Measurements from ENCODE around the gene BGN.

The BGN gene

DNA sequence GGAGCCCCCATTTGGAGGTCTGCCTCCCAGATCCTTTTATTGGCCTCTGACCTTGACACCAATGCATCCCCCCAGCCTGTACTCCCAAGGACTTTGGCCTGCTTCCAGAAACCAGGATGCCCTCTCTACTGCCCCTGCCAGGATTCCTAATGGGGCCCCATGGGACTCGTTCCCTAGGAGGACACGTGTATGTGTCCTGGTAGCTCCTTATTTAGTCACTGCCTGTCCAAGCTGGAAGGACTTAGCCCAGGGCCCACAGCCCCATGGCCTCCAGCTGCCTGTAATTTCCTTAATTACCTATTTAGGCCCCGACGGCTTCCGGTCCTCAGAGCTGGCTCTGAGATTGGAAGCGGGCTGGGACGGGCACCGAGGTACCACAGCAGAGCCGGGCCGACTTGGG is 32.0 kb downstream of the BGN start:
- no peak for DNase-seq (ENCODE audit: low spot score)

DNA sequence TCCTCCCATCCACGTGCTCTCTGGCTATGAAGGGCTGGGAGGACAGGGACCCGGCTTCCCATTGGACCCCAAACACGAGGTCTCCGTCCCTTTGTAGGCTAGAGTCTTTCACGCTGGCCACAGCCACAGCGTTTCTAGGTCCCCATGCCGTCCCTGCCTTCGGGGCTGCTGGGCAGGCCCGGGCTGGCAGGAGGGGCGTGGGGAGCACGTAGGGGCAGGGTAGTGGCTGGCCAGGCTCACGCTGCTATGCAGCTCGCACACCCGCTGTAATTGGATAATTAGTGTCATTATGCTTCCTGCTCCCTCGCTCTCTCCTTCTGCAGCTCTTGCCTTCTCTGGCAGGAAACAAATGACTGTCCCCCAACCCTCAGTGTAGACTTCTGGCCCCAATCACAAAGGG is 32.4 kb downstream of the BGN start:
- no peak for DNase-seq (ENCODE audit: low spot score)

DNA sequence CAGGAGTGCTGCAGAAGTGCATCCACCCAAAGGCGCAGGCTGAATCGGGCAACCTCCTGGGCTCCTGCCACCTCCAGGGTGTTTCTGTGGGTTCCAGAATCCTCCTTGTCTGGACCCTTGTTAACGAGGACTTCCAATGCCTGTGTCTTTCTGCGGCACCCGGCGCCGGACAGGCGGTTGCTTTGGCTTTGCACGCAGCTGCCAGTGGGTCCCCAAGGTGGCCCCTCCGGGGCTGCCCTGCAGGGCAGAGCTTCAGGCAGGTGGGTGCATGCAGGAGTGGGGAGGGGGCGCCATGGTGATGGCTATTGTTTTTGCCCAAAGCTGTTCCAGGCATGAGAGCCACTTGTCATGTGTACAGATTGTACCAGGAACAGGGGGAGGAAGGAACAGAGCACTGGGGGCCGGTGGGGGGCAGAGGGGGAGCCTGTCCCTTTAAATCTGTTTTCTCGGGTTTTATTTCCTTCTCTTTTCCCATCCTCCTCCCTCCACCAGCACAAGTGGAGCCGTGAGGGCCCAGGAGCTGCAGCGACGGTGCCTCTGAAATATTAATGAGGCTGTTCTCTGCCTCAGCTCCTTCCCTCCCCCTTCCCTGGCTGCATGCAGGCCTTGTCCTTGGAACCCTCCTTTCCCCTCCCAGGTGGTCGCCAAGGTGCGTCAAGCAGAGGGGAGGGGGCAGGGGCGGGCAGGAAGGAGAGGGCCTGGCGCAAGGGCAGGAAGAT is 35.8 kb downstream of the BGN start:
- DNase-seq (ENCODE audit: low spot score), result no peak

DNA sequence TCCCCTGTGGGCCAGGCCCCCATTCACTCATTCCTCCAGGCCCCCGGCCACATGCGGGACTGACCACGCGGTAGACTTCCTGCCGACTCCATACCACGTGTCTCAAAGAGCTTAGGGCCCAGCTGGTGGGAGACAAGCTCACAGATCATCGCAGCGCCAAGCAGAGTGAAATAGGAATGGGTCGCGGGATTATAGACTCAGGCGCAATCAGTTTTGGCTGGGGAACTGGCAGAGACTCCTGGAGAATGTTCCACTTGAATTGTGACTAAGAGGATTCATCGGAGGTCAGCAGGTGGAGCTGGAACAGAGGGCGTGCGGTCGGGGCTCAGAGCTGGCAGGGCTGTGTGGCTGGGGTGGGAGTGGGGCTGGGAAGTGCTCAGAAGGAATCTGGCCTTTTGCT is 38.3 kb downstream of the BGN start:
- DNase-seq (ENCODE audit: low spot score), result no peak

DNA sequence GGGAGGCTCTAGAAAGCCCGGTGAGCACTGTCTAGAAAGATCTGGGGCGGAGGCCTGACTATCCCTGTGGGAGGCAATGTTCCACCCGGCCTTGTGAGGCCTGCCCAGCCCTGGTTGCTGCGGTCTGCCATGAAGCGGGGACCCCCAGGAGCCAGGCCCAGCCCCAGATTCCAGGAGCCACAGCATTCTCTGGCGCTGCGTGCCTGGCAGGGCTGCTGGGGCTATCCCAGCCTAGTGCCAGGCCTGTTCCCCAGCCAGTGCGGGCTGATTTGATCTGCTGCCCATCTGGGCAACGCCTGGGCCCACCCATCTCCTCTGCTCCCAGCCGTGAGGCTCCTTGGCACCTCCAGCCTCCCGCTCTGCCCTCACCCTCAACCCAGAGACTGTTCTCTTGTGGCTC is 42.3 kb downstream of the BGN start:
- DNase-seq (ENCODE audit: low spot score), result no peak

DNA sequence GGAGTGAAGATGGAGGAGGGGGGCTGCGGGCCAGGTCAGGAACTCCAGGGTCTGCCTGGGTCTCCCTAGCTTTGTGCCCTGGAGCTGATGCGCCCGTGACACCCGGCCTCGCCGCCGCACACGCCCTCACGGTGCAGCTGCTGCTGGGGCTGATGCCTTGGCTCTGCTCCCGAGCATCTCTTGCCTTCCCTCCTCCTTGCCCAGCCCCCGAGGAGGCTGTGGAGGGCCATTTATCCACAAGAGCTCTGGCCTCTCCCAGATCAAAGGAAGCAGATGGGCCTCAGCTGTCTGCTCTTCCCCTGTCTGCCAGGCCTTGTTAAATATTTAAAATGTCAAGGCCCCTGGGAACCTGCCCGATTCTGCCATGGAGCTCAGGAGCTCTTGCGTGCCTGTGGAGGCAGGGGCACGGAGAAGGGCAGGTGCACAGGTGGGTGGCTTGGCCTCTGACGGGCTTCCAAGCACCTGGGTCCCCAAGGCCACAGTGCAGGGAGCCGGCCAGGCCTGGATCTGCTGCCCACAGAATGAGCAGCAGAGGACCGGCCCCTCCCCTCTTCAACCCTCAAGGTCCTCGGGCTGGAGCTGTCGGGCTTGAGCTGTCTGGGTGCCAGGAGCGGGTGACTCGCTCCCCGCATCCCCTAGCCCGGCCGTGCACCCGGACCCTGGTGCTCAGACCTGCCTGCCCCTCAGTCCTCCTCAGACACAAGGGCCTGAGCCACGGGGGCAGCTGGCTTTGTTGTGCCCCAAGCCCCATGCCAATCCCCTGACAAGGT is 42.9 kb downstream of the BGN start:
- DNase-seq (ENCODE audit: low spot score), result no peak

DNA sequence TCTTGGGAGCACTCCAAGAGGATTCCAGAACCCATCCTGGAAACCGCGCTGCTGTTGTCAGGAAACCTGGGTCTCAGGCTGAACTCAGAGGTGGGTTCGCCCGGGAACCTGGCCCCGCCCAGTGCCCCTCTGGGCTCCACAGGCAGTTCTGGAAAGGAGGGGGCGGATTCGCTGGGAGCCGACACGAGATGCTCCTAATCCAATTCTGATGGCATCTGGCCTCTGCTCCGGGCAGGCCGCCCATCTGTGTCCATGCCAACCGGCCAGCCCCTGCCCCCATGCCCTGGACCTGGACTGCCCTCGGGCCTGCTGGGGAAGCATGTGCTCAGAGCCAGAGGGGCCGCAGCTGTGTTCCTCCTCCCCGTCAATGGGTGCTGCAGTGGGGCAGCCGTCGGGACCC is 43.6 kb downstream of the BGN start:
- DNase-seq (ENCODE audit: low spot score), result no peak

DNA sequence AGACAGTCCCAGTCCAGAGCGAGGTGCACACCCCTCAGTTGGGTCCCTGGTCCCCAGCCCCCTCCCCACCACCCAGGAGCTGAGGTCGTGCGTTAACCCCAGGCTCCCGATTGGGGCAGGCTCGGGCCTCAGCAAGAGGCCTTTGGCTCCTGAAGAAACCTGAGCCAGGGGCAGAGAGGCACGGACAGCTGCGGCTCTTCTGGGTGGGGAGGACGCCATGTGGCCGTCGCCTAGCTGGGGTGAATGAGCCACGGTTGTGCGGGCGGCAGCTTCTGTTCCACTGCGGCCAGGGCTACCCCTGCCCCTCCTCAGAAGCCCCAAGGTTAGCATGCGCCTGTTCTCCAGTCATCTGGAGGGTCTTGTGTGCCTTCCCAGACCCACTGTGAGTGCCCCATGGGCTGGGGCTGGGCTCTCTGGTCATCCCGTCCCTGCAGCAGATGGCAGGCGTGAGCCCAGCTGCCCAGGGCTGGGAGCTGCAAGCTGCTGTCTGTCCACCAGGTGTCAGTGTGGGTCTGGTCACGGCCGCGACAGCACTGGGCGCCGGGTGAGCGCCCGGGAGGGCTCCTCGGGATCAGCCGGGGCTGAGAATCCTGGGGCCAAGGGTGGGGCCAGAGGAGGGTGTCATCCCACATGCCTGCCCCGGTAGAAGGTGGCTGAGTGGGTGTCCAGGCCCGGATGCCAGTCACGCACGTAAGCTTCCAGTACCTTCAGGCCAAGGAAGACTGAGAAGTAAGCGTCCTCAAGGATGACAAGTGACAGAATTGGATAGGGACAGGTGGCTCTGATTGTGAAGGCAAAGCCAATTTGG is 44.6 kb downstream of the BGN start:
- peak; percentile 51 for DNase-seq (ENCODE audit: low spot score)

DNA sequence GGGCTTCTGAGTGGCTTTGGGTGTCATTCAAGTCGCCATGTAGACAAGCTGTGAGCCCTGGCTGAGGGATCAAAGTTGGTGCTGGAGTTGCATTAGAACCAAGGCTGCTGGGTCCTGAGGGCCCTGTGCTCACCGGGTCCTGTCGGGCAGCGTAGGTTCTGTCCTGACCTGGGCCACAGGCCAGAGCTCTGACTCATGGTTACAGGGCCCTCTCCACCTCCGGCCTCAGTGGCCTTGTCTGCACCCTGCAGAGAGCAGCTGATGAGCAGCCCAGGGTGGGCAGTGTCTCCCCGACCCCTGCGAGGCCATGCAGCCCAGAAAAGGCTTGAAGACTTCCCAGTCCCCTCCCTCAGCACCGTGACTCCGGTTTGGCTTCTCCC is 45.2 kb downstream of the BGN start:
- no peak for DNase-seq (ENCODE audit: low spot score)

DNA sequence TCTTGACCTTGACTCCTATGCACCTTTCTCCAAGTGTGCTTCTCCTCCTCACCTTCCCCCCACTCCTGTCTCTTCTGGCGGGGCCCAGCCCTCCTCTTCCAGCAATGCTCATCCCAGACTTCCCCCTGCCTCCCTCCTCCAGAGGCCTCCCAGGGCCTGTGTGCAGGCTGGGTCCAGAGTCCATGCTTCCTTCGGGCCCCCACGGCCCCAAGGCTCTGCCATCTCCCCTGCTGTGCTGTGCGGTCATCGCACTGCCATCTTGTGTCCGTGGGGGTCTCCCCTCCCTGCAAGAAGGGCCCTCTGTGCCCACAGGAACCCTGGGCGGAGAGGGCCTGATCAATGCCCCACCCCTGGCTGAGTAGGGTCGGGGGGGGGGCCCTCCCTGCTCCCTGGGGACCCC is 49.9 kb downstream of the BGN start:
- DNase-seq (ENCODE audit: low spot score), result no peak

DNA sequence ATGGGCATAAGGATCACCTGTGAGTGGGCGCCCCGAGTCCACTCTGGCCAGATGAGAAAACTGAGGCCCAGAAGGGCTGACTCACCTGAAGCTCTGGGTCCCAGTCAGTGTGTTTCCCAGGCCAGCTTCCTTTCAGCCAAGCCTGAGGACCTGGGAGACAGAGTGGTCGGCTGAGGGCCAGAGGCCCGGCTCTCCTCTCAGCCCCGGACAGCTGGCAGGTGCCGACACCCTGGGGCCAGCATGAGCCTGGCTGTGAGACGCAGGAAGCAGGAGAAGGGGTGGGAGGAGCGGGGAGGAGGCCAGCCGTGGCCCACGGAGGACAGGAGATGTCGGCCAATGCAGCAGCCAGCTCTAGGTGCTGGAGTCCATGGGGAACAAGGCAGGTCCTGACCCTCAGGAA is 51.6 kb downstream of the BGN start:
- no peak for DNase-seq (ENCODE audit: low spot score)

DNA sequence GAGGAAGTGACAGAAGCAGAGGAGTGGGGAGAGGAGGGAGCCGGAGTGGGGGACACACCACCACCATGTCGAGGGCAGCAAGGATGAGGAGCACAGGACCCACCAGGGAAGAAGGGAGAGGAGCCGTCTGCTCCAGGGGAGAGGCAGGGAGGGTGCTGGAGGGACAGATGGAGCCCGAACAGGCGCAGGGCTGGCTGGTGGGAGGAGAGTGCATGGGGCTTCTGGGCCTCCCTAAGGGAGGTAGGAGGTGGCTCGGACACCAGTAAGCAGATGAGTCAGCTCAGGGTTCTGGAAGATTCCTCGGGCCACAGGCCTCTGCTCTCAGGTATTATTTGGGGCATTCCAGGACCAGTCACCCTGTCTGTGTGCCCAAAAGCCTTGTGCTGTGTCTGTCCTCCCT is 52.4 kb downstream of the BGN start:
- DNase-seq (ENCODE audit: low spot score), result no peak

DNA sequence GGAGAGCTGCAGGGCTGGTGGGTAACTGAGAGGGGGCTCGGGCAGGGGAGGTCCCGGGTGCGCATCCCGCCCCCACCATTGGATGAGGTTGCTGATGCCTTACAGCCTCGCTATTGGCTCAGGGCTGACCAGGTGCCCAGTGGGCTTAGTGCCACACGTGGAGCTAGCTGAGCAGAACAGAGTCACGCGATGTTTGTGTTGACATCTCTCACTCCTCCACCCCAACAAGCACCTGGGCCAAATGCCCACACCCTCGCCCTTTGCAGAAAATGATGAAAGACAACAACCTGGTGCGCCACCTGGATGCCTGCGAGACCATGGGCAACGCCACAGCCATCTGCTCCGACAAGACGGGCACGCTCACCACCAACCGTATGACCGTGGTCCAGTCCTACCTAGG is 54.5 kb downstream of the BGN start:
- DNase-seq (ENCODE audit: low spot score), result no peak

DNA sequence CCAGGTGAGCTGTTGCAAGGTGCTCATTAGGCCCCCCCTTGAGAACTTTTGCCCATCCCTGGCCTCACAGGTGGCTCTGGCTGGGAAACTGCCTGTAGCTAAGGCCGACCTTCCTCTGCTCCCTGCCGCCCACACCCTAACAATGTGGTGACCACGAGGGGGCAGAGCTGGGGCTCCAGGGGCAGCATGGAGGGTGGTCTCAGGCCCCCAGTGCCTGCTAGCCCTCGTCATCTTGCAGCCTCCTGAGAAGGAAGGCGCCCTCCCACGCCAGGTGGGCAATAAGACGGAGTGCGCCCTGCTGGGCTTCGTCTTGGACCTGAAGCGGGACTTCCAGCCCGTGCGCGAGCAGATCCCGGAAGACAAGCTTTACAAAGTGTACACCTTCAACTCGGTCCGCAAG is 55.0 kb downstream of the BGN start:
- DNase-seq (ENCODE audit: low spot score), result no peak

DNA sequence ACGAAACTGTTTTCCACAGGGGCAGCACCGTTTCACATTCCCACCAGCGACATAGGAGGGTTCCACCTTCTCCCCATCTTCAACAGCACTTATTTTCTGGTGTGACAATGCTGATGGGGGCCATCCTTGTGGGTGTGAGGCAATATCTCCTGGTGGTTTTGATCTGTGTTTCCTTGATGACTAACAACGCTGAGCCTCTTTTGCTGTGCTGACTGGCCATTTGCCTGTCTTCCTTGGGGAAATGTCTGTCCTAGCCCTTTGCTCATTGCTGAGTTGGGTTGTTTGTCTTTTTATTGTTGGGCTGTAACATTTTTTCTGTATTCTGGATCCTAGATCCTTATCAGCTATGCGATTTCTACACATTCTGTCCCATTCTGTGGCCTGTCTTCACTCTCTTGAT is 56.4 kb downstream of the BGN start:
- DNase-seq (ENCODE audit: low spot score), result no peak

DNA sequence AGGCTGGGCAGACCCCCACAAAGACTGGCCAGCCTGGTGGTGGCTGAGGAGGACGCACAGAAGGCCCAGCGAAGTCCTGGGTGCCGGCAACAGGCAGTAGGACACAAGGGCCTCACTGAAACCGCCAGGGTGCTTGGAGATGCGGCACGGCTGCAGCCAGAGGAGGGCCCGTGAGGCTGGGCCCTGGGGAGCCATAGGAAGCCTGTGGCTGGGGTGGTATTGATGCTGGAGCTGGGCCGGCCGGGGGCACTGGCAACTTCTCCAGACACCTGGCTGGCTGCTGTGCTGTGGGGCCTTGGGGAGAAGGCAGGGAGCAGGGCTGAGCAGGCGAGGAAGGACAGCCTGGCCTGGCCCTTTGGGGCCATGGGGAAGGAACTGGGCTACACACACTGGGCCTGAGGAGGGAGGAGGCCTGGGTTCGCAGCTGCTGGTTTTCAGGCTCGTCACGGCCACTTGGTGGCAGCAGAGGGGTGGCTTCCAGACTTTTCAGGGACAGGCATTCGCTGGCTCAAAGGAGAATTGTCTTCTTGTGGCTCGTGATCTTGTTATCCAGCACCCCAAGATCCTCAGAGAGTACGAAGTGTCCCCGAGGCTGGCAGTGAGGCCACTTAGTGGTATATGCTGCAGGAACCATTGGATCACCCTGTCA is 59.9 kb downstream of the BGN start:
- DNase-seq (ENCODE audit: low spot score), result peak; percentile 34

DNA sequence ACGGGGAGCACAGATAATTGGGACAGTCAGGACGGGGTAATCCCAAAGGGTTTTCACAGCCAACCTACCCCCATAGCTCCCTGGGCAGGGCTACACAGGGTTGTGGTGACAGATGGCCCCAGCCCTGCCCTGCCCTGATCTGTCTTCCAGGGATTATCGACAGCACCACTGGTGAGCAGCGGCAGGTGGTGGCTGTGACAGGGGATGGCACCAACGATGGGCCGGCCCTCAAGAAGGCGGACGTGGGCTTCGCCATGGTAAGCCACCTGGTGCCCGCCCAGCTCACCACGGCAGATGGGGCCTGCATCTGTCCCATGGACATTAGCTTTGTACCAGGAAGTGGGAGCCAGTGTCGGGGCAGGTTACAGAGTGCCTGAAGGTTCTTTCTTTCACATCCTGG is 62.0 kb downstream of the BGN start:
- no peak for DNase-seq (ENCODE audit: low spot score)

DNA sequence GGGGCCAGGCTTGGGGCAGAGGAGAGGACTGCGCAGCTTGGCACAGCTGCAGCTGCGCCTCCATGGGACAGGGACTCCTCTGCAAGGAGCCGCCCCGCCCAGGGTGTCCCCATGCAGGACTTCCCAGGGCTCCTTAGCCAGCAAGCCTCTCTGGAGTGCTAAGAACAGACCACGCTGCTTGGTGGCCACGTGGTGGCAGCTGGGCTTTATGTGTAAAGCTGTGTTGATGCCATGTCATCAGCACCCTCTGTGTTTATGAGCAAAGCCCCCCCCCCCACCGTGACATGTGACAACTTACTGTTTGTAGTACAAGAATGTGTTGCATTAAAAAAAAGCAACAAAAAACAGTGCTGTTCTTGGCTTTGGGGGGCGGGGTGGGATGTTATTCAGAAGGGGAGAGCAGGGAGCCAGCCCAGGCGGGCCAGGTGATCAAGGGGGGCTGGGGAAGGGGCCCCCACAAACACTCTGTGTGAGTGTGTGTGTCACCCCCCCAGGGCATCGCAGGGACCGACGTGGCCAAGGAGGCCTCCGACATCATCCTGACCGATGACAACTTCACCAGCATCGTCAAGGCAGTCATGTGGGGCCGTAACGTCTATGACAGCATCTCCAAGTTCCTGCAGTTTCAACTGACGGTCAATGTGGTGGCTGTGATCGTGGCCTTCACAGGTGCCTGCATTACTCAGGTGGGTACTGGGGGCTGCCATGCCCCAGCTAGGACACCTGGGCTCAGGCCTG is 63.0 kb downstream of the BGN start:
- DNase-seq (ENCODE audit: low spot score), result no peak

Data from COLO829 (cell line).